H4 (cell line): ENCODE data around the gene D2HGDH. TPM values are rescaled to one million over a fixed set of nuclear protein-coding genes. Genes with fewer than 3 reads are reported as not detected.
"Not testable (repeated sequence)": the region's sequence is repeated elsewhere in the genome, so short reads cannot be mapped to it uniquely, and the experiment has no call there.

ENCODE experiments used
- DNase-seq: peaks from one replicate; pipeline ENCODE4 v3.0.0-alpha.2; 2015; ENCODE audit warnings: low spot score
- total RNA-seq: library from RNA; depleted of rRNA; stranded (reverse); fragments of >200 nt; shearing (Covaris generic); gene quantifications from 2 replicates; pipeline ENCODE4 v1.2.3, GENCODE V29; 2014

D2HGDH gene
- total RNA-seq, 1 experiment from 2014 or later, result 7.2 TPM

DNA sequence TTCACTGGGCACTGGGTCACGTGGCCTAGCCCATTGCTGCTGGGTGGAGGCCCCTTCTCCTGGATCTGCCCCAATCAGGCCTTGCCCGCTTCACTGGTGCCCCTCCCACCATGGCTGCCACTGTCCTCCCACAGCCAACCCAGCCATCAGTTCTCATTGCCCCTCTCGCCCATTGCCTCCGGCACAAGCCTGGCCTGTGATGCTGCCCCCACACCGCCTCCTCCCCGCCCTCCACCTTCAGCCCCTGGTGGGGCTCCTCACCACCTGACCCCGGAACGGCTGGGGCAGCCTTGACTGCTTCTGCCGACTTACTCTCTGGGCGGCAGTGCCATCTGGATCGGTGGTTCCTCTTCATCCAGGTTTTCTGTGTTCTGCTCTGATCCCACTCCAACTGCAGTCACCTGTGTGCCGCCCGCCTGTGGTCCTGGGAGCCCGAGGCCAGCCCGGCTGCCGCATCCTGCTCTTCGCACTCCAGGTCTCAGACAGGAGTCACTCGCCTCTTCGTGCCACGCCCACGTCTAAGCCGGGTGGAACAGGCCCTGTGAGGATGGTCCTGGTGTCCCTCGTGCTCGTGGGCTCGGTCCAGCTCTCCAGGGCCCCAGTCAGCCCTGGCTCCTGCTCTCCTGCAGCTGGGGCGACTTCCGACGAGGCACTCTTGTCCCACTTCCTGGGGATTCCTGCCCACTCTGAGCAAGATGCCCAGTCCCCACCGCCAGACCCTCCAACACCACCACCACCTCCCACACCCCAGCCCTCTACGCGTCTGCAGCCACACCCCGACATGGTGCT lies 14.2 kb downstream of the D2HGDH start:
- DNase-seq, result no peak

DNA sequence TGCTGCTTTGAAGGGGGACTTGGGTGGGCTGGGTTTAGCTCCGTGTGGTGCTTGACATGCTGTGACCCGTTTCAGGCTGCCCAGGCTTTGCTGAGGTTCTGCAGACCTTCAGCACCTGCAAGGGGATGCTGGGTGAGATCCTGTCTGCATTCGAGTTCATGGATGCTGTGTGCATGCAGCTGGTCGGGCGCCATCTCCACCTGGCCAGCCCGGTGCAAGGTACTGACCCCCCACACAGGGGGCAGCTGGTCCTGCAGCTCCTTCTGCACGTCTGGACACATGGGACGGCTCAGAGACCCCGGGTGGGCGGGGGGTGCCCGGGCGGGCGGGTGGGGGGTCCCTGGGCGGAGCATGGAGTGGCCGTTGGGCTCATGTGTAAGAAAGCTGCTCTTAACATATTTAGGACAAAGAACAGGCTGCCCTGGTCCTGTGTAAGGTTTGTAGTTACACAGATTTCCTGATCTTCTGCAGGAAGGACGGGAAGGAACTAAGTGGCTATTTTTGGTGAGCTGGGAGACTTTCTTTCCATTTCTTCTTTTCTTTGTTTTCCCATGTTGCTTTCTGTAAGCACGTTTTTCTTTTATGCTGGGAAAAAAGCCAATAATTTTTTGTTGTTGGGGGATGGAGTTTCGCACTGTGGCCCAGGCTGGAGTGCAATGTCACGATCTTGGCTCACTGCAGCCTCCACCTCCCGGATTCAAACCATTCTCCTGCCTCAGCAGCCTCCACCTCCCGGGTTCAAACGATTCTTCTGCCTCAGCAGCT lies 15.8 kb downstream of the D2HGDH start:
- no peak for DNase-seq

DNA sequence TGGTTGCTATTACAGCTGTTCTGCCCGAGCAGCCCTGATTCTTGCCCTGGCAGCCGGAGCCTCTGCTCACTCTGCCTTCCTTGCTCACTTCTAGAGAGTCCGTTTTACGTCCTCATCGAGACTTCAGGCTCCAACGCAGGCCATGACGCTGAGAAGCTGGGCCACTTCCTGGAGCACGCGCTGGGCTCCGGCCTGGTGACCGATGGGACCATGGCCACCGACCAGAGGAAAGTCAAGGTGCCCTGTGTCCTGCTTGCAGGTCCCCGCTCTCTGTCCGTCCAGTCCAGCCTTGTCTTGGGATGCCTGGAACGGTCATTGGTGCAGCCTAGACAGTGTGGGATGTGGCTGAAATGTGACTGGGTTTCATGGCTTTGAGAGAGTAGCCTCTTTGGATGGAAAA lies 16.7 kb downstream of the D2HGDH start:
- DNase-seq, result no peak

DNA sequence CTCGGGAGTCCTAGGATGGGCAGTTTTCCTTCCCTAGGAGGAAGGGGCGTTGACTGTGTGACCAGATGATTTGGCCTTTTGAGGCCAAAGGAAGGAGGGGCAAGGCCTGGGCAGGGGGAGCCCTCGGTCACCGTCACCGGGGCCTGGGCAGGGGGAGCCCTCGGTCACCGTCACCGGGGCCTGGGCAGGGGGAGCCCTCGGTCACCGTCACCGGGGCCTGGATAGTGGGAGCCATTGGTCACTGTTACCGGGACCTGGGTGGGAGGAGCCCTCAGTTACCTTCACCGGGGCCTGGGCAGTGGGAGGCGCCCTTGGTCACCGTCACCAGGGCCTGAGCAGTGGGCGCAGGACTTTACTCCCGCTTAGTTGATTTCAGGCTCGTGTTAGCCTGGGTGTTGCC lies 17.3 kb downstream of the D2HGDH start:
- DNase-seq, result no peak

DNA sequence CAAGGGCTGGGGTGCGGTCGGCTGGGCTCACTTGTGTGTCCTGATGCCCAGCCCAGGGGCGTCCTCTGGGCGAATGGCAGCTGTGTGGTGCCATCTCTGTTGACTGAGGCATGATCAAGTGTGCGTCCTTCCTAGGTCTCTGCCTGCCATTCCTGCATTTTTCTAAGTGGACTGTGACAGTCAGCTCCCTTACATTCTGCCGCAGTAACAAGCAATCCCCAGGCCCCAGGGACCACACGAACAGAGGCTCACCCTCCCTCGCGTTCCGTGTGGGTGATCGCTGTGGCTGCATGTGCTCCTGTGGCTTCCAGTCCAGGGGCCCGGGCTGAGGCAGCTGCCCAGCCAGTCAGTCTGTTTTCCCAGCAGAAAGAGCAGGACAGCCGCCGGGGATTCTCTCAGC lies 17.8 kb downstream of the D2HGDH start:
- no peak for DNase-seq

DNA sequence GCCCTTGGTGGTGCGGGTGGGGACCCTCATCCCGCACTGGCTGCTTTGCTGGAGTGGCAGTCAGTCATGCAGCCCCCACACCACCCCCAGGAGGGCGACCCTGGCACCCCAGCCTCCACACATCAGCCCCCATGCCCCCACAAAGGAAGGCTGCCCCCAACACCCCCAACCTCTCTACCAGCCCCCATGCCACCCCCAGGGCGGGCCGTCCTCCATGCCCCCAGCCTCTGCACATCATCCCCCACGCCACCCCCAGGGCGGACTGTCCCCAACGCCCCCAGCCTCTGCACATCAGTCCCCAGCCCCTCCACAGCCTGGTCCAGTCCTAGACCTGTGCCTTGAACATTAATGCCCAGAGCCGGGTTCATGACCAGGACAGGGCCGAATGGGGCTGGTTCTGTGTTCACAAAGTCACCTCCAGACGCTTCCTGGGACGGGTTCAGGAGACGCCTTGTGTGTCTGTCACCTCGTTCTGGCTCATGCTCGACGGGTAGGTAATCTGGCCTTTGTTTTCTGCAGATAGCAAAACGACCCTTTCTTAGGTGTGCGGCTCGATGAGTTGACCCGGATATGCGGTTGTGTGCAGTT lies 18.4 kb downstream of the D2HGDH start:
- DNase-seq, result no peak

DNA sequence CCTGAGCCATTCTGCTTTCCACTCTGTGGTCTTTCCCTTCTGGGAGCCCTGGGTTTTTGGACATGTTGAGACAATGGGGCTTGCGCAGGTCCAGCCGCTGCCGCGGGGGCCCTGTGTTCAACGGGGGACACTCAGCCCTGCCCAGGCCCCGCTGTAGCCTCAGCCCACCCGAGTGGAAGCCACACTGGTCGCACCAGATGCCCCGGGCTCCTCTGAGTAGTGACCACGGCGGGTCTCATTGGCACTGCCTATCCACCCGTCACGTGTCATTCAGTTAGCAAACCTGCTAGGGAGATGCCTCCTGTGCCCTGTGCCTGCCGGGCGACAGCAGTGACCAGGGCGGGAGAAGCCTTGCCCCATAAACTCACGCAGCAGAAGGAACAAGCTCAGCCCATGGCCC lies 19.1 kb downstream of the D2HGDH start:
- no peak for DNase-seq

DNA sequence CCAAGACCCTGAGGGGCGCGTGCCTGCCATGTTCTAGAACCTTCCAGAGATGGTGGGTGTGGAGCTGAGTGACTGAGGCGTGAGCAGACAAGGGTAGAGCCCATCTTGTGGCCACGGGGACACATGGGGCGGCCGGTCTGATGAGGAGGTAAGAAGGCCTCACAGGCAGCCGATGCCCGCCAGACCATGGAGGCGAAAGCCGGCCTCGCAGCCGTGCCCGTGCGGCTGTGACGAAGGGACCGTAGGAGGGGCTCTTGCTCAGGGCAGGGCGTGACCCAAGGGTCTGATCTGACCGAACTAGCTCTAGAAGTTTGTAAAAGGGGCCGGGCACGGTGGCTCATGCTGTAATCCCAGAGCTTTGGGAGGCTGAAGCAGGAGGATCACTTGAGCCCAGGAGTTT lies 19.6 kb downstream of the D2HGDH start:
- DNase-seq, result no peak

DNA sequence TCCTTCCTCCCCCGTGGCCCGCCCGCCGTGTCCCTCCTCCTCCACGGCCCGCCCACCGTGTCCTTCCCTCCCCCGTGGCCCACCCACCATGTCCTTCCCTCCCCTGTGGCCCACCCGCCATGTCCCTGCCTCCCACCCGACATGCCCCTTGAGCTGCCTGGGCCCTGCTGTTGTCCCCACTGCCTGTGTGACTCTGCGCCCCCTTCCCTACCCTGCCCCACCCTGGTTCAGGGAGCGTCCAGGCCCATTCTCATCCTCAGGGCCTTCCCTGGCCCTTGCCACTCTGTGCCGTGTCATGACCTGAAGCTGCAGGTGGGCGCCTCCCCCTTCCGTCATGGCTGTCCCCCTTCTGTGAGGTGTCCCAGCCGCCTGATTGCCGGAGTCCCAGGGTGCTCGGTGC lies 20.7 kb downstream of the D2HGDH start:
- no peak for DNase-seq

DNA sequence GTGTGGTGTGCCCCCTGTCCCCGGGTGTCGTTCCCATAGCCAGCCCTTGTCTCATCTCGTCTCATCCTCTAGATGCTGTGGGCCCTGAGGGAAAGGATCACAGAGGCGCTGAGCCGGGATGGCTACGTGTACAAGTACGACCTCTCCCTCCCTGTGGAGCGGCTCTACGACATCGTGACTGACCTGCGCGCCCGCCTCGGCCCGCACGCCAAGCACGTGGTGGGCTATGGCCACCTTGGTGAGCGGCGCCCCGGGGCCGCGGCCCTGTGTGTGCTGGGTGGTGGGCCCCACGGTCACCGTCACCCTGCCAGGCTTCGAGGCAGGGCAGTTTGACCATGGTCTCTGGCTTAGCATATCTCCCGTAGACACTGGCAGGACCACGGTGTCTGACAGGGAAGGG lies 21.3 kb downstream of the D2HGDH start:
- DNase-seq, result no peak

DNA sequence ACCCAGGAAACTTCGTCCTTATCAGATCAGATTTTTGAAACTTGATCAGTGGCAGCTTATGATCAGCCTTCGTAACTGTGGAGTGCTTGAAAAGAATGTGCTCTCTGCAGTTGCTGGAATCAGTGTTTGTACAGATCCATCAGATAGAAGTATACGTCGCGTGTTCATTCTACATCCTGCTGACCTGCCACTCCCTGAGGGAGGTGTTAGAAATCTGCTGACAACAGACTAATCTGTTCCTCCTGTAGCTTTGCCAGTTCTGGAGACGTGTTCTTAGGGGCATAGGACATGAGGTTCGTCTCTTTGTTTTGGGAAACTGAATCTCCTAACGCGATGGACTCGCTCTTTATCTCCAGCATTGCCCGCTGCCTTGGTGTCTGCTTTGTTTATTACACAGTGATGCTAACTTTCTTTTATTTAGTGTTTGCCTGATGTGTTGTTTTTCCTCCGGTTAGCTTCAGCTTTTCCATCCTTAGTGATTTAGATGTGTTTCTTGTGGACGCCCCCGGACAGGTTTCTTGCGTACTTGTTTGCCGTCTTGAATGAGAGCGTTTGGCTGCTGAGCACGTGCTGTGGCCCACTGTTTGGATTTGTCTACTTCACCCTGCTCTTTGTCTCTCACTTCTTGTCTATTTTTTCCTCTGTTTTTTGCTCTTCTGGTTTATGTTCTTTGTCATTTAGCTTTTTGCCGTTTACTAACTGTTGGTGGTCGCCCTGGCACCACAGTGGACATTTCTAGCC lies 24.8 kb downstream of the D2HGDH start:
- DNase-seq, result no peak

DNA sequence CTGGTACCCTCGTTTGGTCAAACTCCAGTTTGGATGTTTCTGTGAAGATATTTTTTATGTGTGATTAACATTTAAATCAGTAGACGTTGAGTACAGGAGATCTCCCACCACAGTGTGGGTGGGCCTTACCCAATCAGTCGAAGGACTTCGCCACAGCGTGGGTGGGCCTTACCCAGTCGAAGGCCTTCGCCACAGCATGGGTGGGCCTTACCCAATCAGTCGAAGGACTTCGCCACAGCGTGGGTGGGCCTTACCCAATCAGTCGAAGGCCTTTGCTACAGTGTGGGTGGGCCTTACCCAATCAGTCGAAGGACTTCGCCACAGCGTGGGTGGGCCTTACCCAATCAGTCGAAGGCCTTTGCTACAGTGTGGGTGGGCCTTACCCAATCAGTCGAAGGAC lies 25.5 kb downstream of the D2HGDH start:
- DNase-seq, result not testable (repeated sequence)

DNA sequence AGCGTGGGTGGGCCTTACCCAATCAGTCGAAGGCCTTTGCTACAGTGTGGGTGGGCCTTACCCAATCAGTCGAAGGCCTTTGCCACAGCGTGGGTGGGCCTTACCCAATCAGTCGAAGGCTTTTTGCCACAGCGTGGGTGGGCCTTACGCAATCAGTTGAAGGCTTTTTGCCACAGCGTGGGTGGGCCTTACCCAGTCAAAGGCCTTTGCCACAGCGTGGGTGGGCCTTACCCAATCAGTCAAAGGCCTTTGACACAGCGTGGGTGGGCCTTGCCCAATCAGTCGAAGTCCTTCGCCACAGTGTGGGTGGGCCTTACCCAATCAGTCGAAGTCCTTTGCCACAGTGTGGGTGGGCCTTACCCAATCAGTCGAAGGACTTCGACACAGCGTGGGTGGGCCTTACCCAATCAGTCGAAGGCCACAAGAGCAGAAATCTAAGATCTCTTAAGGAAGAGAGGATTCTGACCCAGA lies 25.9 kb downstream of the D2HGDH start:
- DNase-seq, result no peak

DNA sequence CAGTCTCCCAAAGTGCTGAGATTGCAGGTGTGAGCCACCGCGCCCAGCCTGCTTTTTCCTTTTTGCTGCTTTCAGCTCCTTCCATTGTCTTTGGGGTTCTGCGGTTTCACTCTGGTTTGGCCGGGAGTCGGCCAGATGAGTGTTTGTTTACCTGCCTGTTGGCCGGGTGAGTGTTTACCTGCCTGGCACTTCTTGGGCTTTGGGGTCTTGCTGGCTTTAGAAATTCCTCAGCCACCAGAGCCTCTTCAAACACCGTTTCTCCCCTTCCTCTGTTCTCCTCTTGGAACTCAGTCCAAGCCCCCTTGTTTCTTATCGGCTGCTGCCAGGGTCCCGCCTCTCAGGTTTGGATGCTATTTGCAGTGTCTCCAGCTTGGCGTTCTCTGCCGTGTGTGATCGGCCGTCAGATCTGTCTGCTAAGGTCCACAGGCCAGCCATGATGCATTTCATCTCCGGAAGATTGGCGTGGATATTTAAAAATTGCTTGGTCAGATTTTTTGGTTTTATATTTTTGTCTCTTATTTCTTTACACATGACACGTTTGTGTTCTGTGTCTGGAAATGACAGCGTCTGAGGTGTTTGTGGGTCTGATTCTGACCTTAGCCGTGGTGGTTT lies 28.0 kb downstream of the D2HGDH start:
- DNase-seq, result no peak

DNA sequence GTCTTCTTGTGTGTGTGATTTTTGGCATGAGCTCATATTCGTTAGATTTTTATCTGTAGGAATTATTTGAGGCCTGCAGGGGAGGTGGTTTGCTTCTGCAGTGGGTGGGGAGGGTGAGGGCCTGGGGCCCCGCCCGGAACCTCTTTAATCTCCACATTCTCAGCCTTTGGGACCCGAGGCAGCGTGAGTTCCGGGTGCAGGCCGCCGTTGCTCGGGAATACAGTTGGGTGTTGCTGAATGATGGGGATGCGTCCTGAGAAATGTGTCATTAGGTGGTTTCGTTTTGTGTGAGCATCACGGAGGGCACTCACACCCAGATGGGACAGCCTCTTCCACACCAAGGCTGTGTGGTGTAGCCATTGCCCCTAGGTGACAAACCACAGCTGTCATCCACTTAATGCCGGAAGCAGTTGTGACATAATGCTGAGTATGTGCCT lies 28.5 kb downstream of the D2HGDH start:
- DNase-seq, result no peak

DNA sequence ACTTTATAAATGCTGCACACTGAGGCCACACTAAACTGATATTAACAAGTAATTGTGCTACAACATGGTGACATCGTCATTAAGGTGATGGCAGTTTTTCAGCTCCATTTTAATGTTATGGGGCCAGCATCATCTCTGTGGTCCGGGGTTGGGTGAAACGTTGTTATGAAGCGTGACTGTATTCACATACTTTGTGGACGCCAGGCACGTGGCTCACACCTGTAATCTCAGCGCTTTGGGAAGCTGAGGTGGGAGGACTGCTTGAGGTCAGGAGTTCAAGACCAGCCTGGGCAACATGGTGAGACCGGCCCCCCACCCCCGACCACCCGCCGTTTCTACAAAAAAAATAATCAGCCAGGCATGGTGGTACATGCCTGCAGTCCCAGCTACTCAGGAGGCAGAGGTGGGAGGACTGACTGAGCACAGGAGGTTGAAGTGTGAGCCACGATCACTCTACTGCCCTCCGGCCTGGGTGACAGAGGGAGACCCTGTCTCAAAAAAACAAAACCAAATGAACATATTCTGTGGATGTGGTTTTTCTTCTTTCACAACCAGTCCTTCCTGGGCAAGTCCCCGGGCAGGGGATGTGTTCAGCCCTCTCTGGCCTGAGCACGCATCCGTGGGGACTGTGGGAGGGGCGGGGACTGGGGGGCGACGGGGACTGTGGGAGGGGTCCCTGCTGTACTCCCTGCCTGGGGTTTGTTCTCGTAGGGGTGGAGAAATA lies 29.3 kb downstream of the D2HGDH start:
- DNase-seq, result no peak

DNA sequence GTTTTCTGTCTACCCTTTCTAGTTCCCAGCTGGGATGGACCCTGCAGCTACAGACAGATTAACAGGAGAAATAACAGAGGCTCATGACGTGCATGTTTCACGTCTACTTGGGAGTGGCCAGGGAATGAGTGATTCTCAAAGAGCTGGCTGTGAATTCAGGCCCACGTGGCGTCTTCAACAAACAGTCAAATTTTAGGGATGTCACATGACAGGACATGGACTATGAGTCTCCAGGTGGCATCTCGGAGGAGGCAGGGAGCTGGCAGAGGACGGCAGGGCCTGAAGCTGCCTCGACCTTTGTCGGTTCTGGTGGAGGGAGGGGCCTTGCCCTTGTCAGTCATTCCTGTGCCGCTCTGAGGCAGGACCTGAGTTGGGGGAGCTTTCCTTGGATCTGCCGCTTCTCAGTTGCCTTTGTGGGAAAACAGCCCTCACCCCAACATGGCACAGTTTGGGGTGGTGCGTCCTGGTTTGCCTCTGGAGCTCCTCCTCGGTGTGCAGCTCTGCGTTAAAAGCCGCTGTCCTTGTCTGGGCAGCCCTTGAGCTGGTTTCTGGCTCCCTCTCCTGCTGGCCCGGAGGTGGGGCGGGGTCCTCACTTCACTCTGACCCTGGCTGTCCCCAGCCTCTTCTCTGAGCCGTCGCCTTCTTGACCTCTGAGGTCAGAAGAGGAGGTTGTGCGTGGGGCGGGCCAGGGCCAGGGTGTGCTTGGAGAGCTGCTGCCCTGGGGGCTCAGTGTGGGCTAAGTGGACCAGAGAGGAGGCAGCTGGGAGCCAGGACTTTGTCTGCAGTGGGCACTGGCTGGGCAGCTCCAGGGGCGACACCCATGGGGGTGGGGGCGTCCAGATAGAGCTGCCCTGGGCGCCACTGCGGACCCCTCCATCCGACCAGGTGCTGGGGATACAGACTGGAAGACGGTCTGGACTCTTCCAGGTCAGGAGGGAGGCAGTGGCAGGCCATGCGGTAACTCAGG lies 30.1 kb downstream of the D2HGDH start:
- DNase-seq, result no peak

DNA sequence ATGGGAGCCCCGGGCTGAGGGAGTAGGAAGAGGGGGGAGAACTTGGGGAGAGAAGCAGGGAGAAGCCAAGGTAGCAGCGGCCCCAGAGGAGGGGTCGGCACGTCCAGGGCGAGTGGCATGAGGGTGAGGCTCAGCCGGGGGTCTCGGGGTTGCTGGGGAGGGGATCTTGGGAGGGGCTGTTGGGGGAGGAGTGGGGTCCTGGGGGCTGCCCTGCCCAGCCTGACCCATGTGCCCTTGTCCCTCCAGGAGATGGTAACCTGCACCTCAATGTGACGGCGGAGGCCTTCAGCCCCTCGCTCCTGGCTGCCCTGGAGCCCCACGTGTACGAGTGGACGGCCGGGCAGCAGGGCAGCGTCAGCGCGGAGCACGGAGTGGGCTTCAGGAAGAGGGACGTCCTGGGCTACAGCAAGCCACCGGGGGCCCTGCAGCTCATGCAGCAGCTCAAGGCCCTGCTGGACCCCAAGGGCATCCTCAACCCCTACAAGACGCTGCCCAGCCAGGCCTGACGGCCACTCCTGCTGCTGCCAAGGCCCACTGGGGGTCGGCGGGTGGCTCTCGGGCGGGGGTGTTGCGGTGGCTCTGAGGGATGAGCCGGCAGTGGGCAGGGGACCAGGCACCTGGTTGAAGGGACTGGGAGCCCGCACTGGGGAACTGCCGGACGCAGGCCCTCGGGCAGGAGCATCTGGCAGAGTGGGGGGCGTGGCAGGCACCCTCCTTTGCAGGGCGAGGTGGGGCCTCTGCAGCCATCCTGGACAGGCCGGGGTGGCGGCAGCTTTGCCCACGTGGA lies 33.2 kb downstream of the D2HGDH start:
- DNase-seq, result no peak

DNA sequence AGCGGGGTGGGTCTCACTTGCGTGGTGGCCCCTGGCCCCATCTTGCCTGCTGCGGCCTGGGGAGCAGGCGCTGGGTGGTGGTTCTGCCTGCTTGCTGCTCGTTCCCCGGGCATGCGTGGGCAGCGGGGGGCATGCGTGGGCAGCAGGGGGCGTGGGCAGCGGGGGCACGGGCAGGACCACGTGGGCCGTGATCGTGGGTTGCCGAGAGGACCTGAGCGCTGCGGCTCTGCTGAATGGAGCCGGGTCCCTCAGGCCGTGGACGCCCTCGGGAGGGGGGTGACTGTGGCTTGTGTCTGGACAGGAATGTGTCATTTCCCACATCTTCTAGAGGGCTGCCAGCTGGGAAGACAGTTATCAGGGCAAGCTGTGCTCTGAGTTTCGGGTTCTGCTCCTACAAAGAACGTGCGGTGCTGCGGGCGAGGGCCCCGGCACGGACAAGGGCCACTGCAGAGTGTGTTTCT lies 33.9 kb downstream of the D2HGDH start:
- no peak for DNase-seq
